SK-N-SH (cell line): ENCODE measurements around the gene LLGL1. TPM values are rescaled to one million over a fixed set of nuclear protein-coding genes. Genes with fewer than 3 reads are reported as not detected.

ENCODE experiments used
- CTCF ChIA-PET: fragments of 300-600, 350-600 bp; formaldehyde crosslinking; extraction: SDS; loops from one replicate; lab custom pipeline; 2021; lab: Yijun Ruan, JAX
- POLR2A ChIA-PET: fragments of 350-600 bp; sonication (Branson Sonifier 250); formaldehyde crosslinking; extraction: SDS; loops from one replicate; lab custom pipeline; 2020; ENCODE audit warnings: antibody characterized with exemption, inconsistent platforms; lab: Yijun Ruan, JAX
- DNase-seq: peaks from one replicate; pipeline ENCODE4 v3.0.0; 2012
- H2AFZ ChIP-seq: fragments of 200-600 bp; sonication (generic); 2 replicates; pipeline ENCODE4 v1.8.1; 2016; ENCODE audit warnings: antibody characterized with exemption, mild to moderate bottlenecking, low read depth
- H3F3A ChIP-seq: fragments of 200-600 bp; sonication (generic); replicated peaks from 2 replicates; pipeline ENCODE3; 2016; ENCODE audit warnings: antibody characterized with exemption, mild to moderate bottlenecking; ENCODE audit not compliant: insufficient read depth
- H3K27ac ChIP-seq, 2 experiments: fragments of 200-500 bp in 1 of 2; fragments of 200-600 bp in 1 of 2; sonication (Bioruptor generic) in 1 of 2; sonication (generic), shearing (Covaris generic) in 1 of 2; 2 replicates each; pipeline versions ENCODE4 v1.5.1 to v1.6.1; 2014 to 2016; ENCODE audit warnings: low read depth in 2 of 2, inconsistent platforms in 1 of 2, low read length in 1 of 2, mild to moderate bottlenecking in 1 of 2, mixed read lengths in 1 of 2
- H3K27me3 ChIP-seq: fragments of 200-600 bp; sonication (generic), shearing (Covaris generic); 2 replicates; pipeline ENCODE4 v1.6.1; 2016; ENCODE audit warnings: mixed run types; ENCODE audit not compliant: insufficient read depth
- H3K36me3 ChIP-seq, 2 experiments: fragments of 200-500 bp in 1 of 2; fragments of 200-600 bp in 1 of 2; sonication (Bioruptor generic) in 1 of 2; sonication (generic) in 1 of 2; replicated peaks in 1 of 2; 2 replicates each; pipeline versions ENCODE3 to v1.5.1; 2014 to 2016; ENCODE audit warnings: low read length in 1 of 2, mild to moderate bottlenecking in 1 of 2; ENCODE audit not compliant: insufficient read depth in 2 of 2, control insufficient read depth in 1 of 2
- H3K4me1 ChIP-seq, 2 experiments: fragments of 200-500 bp in 1 of 2; fragments of 200-600 bp in 1 of 2; sonication (Bioruptor generic) in 1 of 2; sonication (generic), shearing (Covaris generic) in 1 of 2; 2 replicates each; pipeline versions ENCODE4 v1.5.1 to v1.6.1; 2014 to 2016; ENCODE audit warnings: low read depth in 1 of 2, low read length in 1 of 2, mixed run types in 1 of 2; ENCODE audit not compliant: insufficient read depth in 2 of 2, control insufficient read depth in 1 of 2
- H3K4me2 ChIP-seq: fragments of 200-600 bp; sonication (generic), shearing (Covaris generic); 2 replicates; pipeline ENCODE4 v1.6.1; 2017; ENCODE audit warnings: mixed run types
- H3K4me3 ChIP-seq, 2 experiments: fragments of 200-500 bp in 1 of 2; fragments of 200-600 bp in 1 of 2; sonication (Bioruptor generic) in 1 of 2; sonication (generic), shearing (Covaris generic) in 1 of 2; 2 replicates each; pipeline versions ENCODE4 v1.5.1 to v1.8.1; 2014 to 2016; ENCODE audit warnings: low read depth in 2 of 2, inconsistent platforms in 1 of 2, low read length in 1 of 2, mild to moderate bottlenecking in 1 of 2, mixed read lengths in 1 of 2, moderate library complexity in 1 of 2
- H3K79me2 ChIP-seq: fragments of 200-600 bp; sonication (generic); 2 replicates; pipeline ENCODE4 v1.8.1; 2017; ENCODE audit warnings: mild to moderate bottlenecking; ENCODE audit not compliant: insufficient read depth
- H3K9ac ChIP-seq: fragments of 200-600 bp; sonication (generic); 2 replicates; pipeline ENCODE4 v1.6.1; 2017; ENCODE audit warnings: mixed run types
- H3K9me2 ChIP-seq: fragments of 200-600 bp; sonication (generic); 2 replicates; pipeline ENCODE4 v1.6.1; 2017; ENCODE audit warnings: mixed run types
- H3K9me3 ChIP-seq: fragments of 200-600 bp; sonication (generic); 2 replicates; pipeline ENCODE4 v1.6.1; 2017; ENCODE audit warnings: mixed run types, mild to moderate bottlenecking, moderate library complexity
- H4K20me1 ChIP-seq: fragments of 200-600 bp; sonication (generic); 2 replicates; pipeline ENCODE4 v1.6.1; 2017; ENCODE audit warnings: mild to moderate bottlenecking, mixed run types; ENCODE audit not compliant: insufficient read depth
- CTCF ChIP-seq: fragments of 200-600 bp; sonication (generic); IDR thresholded peaks from 2 replicates; pipeline ENCODE4 v1.6.1; 2017; ENCODE audit warnings: antibody characterized with exemption, mild to moderate bottlenecking, moderate library complexity
- FOSL2 ChIP-seq: IDR thresholded peaks from 2 replicates; pipeline ENCODE4 v1.4.0; 2012; ENCODE audit warnings: low read depth, mild to moderate bottlenecking, moderate library complexity, borderline replicate concordance
- FOXM1 ChIP-seq: IDR thresholded peaks from 2 replicates; pipeline ENCODE4 v1.4.0; 2012; ENCODE audit warnings: low read depth, mild to moderate bottlenecking
- GABPA ChIP-seq: IDR thresholded peaks from 2 replicates; pipeline ENCODE4 v1.4.0; 2012; ENCODE audit warnings: low read depth, mild to moderate bottlenecking
- GATA2 ChIP-seq: sonication (generic); formaldehyde crosslinking; IDR thresholded peaks from 2 replicates; pipeline ENCODE4 v1.5.0; 2020; ENCODE audit warnings: mild to moderate bottlenecking, missing genetic modification reagents
- MAX ChIP-seq: IDR thresholded peaks from 2 replicates; pipeline ENCODE4 v1.4.0; 2012; ENCODE audit warnings: low read depth
- MEF2A ChIP-seq: IDR thresholded peaks from 2 replicates; pipeline ENCODE4 v1.4.0; 2012; ENCODE audit warnings: low read depth, borderline replicate concordance
- NFIC ChIP-seq: IDR thresholded peaks from 2 replicates; pipeline ENCODE4 v1.4.0; 2012; ENCODE audit warnings: borderline replicate concordance
- NRF1 ChIP-seq: IDR thresholded peaks from 2 replicates; pipeline ENCODE4 v1.6.1; 2012; ENCODE audit warnings: low read depth, mild to moderate bottlenecking, low read length
- RAD21 ChIP-seq: IDR thresholded peaks from 2 replicates; pipeline ENCODE4 v1.6.1; 2012; ENCODE audit warnings: mild to moderate bottlenecking, low read length
- RCOR1 ChIP-seq: fragments of 150-350 bp; IDR thresholded peaks from 2 replicates; pipeline ENCODE4 v1.6.1; 2017; ENCODE audit warnings: antibody characterized with exemption, low read length
- RXRA ChIP-seq: IDR thresholded peaks from 2 replicates; pipeline ENCODE4 v1.4.0; 2012; ENCODE audit warnings: low read depth, mild to moderate bottlenecking, borderline replicate concordance
- SIN3A ChIP-seq: IDR thresholded peaks from 2 replicates; pipeline ENCODE4 v1.6.1; 2012; ENCODE audit warnings: low read depth, mild to moderate bottlenecking, low read length, moderate library complexity, borderline replicate concordance
- SMC3 ChIP-seq: IDR thresholded peaks from 2 replicates; pipeline ENCODE4 v1.6.1; 2012; ENCODE audit warnings: low read depth, low read length, improper control_type of control experiment
- TAF1 ChIP-seq: IDR thresholded peaks from 2 replicates; pipeline ENCODE4 v1.6.1; 2012; ENCODE audit warnings: low read depth, mild to moderate bottlenecking, low read length, moderate library complexity, borderline replicate concordance
- TEAD4 ChIP-seq: IDR thresholded peaks from 2 replicates; pipeline ENCODE4 v1.4.0; 2012; ENCODE audit warnings: mild to moderate bottlenecking, borderline replicate concordance; ENCODE audit not compliant: insufficient read depth
- YY1 ChIP-seq: IDR thresholded peaks from 2 replicates; pipeline ENCODE4 v1.4.0; 2012; ENCODE audit warnings: low read depth, mild to moderate bottlenecking
- ZBTB33 ChIP-seq: IDR thresholded peaks from 2 replicates; pipeline ENCODE4 v1.4.0; 2012; ENCODE audit warnings: low read depth, borderline replicate concordance
- WGBS: methylation state at CpG from one replicate; pipeline ENCODE4 v1.1.6; 2017; ENCODE audit warnings: low lambda C conversion rate; 5-methylcytosine and 5-hydroxymethylcytosine counted together
- polyA plus RNA-seq, 3 experiments: library from polyadenylated mRNA; depleted of rRNA; stranded (reverse); fragments of >200 nt; gene quantifications; 2 replicates each; pipeline ENCODE4 v1.2.3, GENCODE V29; 2012

LLGL1 gene
- polyA plus RNA-seq, 1 of the 3 experiments (the other 2 are of a cell fraction), result 31.4 TPM

GRCh38 chr17:18277076-18277475, 51.6 kb downstream of the LLGL1 start:
- Histone ChIP-seq H3K4me1 (no peaks in the 10 kb centered on the region), H3K4me2 (no peak overlapping the region), H3K27ac (no peak overlapping the region), H3K9me2 (no peaks in the 10 kb centered on the region), H3K9ac (no peak overlapping the region), H3K79me2 (no peaks in the 10 kb centered on the region), H3K27me3 (no peaks in the 10 kb centered on the region), H3F3A (peaks cover 5% of the 10 kb centered on the region), H3K4me3 (no peak overlapping the region), H3K9me3 (no peaks in the 10 kb centered on the region), H4K20me1 (no peaks in the 10 kb centered on the region)
- DNase-seq, result no peak
- CTCF ChIA-PET, result interaction anchor here (1.5 kb wide), 1 partner anchor 28 kb away, joined by 5 read pairs; no protein-coding TSS in a partner anchor
- 88% methylated on average over 1 of the region's 1 CpG for WGBS
- TF ChIP-seq FOSL2 (no peak), TAF1 (no peak), YY1 (no peak), RCOR1 (no peak), FOXM1 (no peak)
- TF ChIP-seq, all 33 proteins: peak for 0
- POLR2A ChIA-PET, result no interaction called here
- no peak overlapping the region for H2AFZ ChIP-seq
- H3K36me3 ChIP-seq, result peaks cover 30 to 62% of the 10 kb centered on the region in 2 experiments

- Histone ChIP-seq H2AFZ (no peak overlapping the region), H3K27me3 (no peaks in the 10 kb centered on the region), H4K20me1 (no peaks in the 10 kb centered on the region), H3K4me1 (no peaks in the 10 kb centered on the region), H3K27ac (no peak overlapping the region), H3K79me2 (no peaks in the 10 kb centered on the region), H3K4me3 (no peak overlapping the region), H3K4me2 (no peak overlapping the region), H3K36me3 (peaks cover 43 to 67% of the 10 kb centered on the region in 2 experiments), H3F3A (no peaks in the 10 kb centered on the region), H3K9me3 (no peaks in the 10 kb centered on the region), H3K9me2 (no peaks in the 10 kb centered on the region), H3K9ac (no peak overlapping the region)
- TF ChIP-seq TEAD4, result no peak
- TF ChIP-seq ZBTB33, result no peak
- TF ChIP-seq RCOR1, result no peak
- no peak for TF ChIP-seq CTCF
- TF ChIP-seq SMC3, result no peak
- TF ChIP-seq NFIC, result no peak
- no peak for TF ChIP-seq FOXM1
- no peak for TF ChIP-seq RXRA
- no peak for TF ChIP-seq MEF2A
- TF ChIP-seq RAD21, result no peak
- TF ChIP-seq NRF1, result no peak
- no peak for TF ChIP-seq MAX
- TF ChIP-seq SIN3A, result no peak
- TF ChIP-seq FOSL2, result no peak
- no peak for TF ChIP-seq GATA2 (CRISPR knock-in tag)
- no peak for TF ChIP-seq GABPA
- WGBS, result 82% methylated on average over 3 of the region's 3 CpGs
- DNase-seq, result no peak
- CTCF ChIA-PET, result interaction anchor here (0.7 kb wide), 1 partner anchor 45 kb away, joined by 3 read pairs; no protein-coding TSS in a partner anchor
- POLR2A ChIA-PET, result no interaction called here
These were observed 53.4 kb downstream of the LLGL1 start for GRCh38 chr17:18278867-18279266.
